Thyroid gland (tissue), 4 donors: ENCODE data around the gene TFR2.

Source experiments
- CTCF ChIP-seq, 6 experiments: fragments of 200-600 bp in 3 of 6; fragments of 450-650 bp in 3 of 6; sonication (generic) in 3 of 6; IDR thresholded peaks; one replicate each; pipeline ENCODE4 v1.5.1; 2016 to 2019; ENCODE audit warnings: antibody characterized with exemption in 6 of 6, mild to moderate bottlenecking in 2 of 6, inconsistent platforms in 1 of 6, moderate library complexity in 1 of 6
- POLR2A ChIP-seq, 2 donors: fragments of 450-650 bp; IDR thresholded peaks; one replicate each; pipeline ENCODE4 v1.6.1; 2017; ENCODE audit warnings: antibody characterized with exemption in 2 of 2, mild to moderate bottlenecking in 2 of 2, moderate library complexity in 1 of 2

- TF ChIP-seq CTCF (IDR thresholded peaks at IDR 0.05): no peak
- no peak for TF ChIP-seq POLR2A (IDR thresholded peaks at IDR 0.05)
These were observed 14.2 kb downstream of the TFR2 start for GRCh38 chr7:100627238-100627549.
